ENCODE data around the gene SUPT20H.

DNA sequence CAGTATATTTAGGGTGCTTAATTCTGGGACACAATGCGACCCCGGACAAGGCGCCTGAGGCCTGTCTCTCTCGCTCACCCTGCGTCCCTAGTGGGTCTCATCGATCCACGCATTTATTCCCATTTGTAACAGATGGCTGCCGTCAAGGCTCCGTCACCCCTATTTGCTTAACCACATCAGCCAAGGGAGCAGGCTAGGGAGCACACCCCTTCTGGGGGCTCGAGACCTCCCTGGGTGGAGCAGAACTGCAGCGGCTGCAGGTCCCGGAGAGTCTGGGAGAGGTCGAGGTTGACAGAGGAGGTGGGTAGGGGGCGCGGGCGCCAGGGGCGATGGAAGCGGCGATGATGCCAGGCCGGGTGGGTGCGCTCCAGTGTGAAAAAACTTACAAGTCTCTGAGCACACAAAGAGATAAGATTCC is 60.9 kb downstream of the SUPT20H start:
- TF ChIP-seq, protein P1, sequence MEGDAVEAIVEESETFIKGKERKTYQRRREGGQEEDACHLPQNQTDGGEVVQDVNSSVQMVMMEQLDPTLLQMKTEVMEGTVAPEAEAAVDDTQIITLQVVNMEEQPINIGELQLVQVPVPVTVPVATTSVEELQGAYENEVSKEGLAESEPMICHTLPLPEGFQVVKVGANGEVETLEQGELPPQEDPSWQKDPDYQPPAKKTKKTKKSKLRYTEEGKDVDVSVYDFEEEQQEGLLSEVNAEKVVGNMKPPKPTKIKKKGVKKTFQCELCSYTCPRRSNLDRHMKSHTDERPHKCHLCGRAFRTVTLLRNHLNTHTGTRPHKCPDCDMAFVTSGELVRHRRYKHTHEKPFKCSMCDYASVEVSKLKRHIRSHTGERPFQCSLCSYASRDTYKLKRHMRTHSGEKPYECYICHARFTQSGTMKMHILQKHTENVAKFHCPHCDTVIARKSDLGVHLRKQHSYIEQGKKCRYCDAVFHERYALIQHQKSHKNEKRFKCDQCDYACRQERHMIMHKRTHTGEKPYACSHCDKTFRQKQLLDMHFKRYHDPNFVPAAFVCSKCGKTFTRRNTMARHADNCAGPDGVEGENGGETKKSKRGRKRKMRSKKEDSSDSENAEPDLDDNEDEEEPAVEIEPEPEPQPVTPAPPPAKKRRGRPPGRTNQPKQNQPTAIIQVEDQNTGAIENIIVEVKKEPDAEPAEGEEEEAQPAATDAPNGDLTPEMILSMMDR (IDR thresholded peaks at IDR 0.05; ENCODE audit: poor library complexity, severe bottlenecking): no peak
- TF ChIP-seq POLR2AphosphoS5 (IDR thresholded peaks at IDR 0.05): no peak
- peak; percentile 64 for TF ChIP-seq REST (IDR thresholded peaks at IDR 0.05; ENCODE audit: borderline replicate concordance)
- no peak for TF ChIP-seq RAD21 (conservative IDR thresholded peaks at IDR 0.05)
- no peak for TF ChIP-seq EZH2 (IDR thresholded peaks at IDR 0.05; ENCODE audit: borderline replicate concordance, insufficient read depth, low read length, poor library complexity, severe bottlenecking)

Measured in neural cell (in vitro differentiated cells).